ENCODE measurements around the gene TBC1D23.

GRCh38 chr3:100329800-100330489 lies 69.2 kb downstream of the TBC1D23 start:
- TF ChIP-seq EP300 (IDR thresholded peaks at IDR 0.05) = no peak
- no peak for TF ChIP-seq CTCF (IDR thresholded peaks at IDR 0.05)
- TF ChIP-seq POLR2A (IDR thresholded peaks at IDR 0.05) = no peak
- TF ChIP-seq POLR2AphosphoS5 (IDR thresholded peaks at IDR 0.05) = no peak

Data from stomach (tissue), 4 donors.